Ascending aorta (tissue), 2 donors: ENCODE data around the gene EML6. TPM values are rescaled to one million over a fixed set of nuclear protein-coding genes. Genes with fewer than 3 reads are reported as not detected.

Experiments used
- DNase-seq, 2 donors: peaks; one replicate each; pipeline ENCODE4 v3.0.0-alpha.2; 2019; ENCODE audit warnings: low spot score in 2 of 2
- H3K27ac ChIP-seq, 2 donors: fragments of 200-600 bp; sonication (generic); one replicate each; pipeline ENCODE4 v1.5.1; 2016 to 2017; ENCODE audit warnings: mild to moderate bottlenecking in 1 of 2
- H3K27me3 ChIP-seq: fragments of 200-600 bp; sonication (generic); one replicate; pipeline ENCODE4 v1.5.1; 2017
- H3K36me3 ChIP-seq, 2 donors: fragments of 200-600 bp; sonication (generic); one replicate each; pipeline ENCODE4 v1.5.1; 2016
- H3K4me1 ChIP-seq, 2 donors: fragments of 200-600 bp; sonication (generic); one replicate each; pipeline ENCODE4 v1.5.1; 2016 to 2017; ENCODE audit warnings: mild to moderate bottlenecking in 1 of 2
- H3K4me3 ChIP-seq, 2 donors: fragments of 200-600 bp; sonication (generic); one replicate each; pipeline ENCODE4 v1.5.1; 2016 to 2017; ENCODE audit warnings: mild to moderate bottlenecking in 1 of 2
- H3K9me3 ChIP-seq, 2 donors: fragments of 200-600 bp; sonication (generic); one replicate each; pipeline ENCODE4 v1.5.1; 2016
- intact Hi-C: fragments of 100-400 bp; cut with DNase I; formaldehyde crosslinking; loops from one replicate; pipeline ENCODE4 v1.15.1; 2023
- total RNA-seq: library from RNA; depleted of rRNA; stranded (reverse); fragments of >200 nt; gene quantifications from one replicate; pipeline ENCODE4 v1.1.0, GENCODE V29; 2016
- TF ChIP-seq, protein P1 (sequence below), 3 experiments: fragments of 200-600 bp in 2 of 3; fragments of 450-650 bp in 1 of 3; sonication (generic) in 2 of 3; IDR thresholded peaks; one replicate each; pipeline ENCODE4 v1.5.1; 2016 to 2019; ENCODE audit warnings: antibody characterized with exemption in 3 of 3, mild to moderate bottlenecking in 1 of 3, moderate library complexity in 1 of 3

The EML6 gene
- total RNA-seq, 1 donor from 2014 or later, result not detected

GRCh38 chr2:54876764-54877163, 153.3 kb downstream of the EML6 start:
- no peaks in the 10 kb centered on the region for H3K36me3 ChIP-seq
- H3K9me3 ChIP-seq, result no peaks in the 10 kb centered on the region
- DNase-seq, result no peak
- no peaks in the 10 kb centered on the region for H3K27me3 ChIP-seq
- intact Hi-C loops, result no loop called here
- no peaks in the 10 kb centered on the region for H3K4me1 ChIP-seq
- TF ChIP-seq, protein P1, sequence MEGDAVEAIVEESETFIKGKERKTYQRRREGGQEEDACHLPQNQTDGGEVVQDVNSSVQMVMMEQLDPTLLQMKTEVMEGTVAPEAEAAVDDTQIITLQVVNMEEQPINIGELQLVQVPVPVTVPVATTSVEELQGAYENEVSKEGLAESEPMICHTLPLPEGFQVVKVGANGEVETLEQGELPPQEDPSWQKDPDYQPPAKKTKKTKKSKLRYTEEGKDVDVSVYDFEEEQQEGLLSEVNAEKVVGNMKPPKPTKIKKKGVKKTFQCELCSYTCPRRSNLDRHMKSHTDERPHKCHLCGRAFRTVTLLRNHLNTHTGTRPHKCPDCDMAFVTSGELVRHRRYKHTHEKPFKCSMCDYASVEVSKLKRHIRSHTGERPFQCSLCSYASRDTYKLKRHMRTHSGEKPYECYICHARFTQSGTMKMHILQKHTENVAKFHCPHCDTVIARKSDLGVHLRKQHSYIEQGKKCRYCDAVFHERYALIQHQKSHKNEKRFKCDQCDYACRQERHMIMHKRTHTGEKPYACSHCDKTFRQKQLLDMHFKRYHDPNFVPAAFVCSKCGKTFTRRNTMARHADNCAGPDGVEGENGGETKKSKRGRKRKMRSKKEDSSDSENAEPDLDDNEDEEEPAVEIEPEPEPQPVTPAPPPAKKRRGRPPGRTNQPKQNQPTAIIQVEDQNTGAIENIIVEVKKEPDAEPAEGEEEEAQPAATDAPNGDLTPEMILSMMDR (IDR thresholded peaks at IDR 0.05), result no peak
- no peak overlapping the region for H3K4me3 ChIP-seq
- no peak overlapping the region for H3K27ac ChIP-seq

DNA sequence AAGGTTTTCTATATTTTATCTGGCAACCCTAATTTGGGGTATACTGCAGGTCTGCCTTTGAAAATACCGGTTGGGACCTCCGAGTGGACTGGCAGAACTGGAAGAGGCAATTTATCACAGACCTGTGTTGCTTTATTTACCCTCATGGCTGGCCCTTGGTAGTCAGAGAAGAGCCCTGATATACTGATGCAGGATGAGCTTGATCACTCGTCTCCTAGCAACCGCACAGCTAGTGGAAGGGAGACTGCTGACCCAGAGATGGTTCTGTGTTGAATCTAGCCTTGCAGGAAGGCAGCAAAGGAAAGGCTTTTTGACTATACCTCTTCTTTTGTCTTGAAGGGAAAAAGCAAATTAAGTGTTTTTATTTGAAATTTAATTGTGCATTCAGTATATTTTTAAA, 154.7 kb downstream of the EML6 start:
- H3K4me3 ChIP-seq, result no peak overlapping the region
- no peaks in the 10 kb centered on the region for H3K9me3 ChIP-seq
- no peaks in the 10 kb centered on the region for H3K36me3 ChIP-seq
- H3K27me3 ChIP-seq, result no peaks in the 10 kb centered on the region
- no peak for DNase-seq
- no peaks in the 10 kb centered on the region for H3K4me1 ChIP-seq
- no peak overlapping the region for H3K27ac ChIP-seq
- intact Hi-C loops, result no loop called here
- TF ChIP-seq, protein P1 (IDR thresholded peaks at IDR 0.05), result no peak

DNA sequence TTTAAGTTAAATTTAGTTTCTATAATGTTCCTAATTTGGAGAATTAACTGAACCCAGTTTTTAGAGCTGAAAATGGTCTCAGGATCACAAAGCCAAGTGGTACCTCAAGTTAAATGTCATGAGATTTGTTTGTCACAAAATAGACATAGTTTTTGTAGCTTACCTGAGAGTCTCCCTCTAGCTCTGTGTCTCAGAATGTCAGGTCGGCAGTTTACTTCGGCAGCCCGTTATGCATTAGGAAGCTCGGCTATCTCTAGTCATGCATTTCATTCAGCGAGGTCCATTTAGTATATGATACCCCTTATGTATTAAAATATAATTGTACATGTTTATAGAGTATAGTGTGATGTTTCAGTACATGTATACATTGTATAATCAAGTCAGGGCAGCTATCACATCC, 155.6 kb downstream of the EML6 start:
- Histone ChIP-seq H3K36me3 (no peaks in the 10 kb centered on the region), H3K27ac (no peak overlapping the region), H3K4me3 (no peak overlapping the region), H3K4me1 (no peaks in the 10 kb centered on the region), H3K27me3 (no peaks in the 10 kb centered on the region), H3K9me3 (no peaks in the 10 kb centered on the region)
- TF ChIP-seq, protein P1 (IDR thresholded peaks at IDR 0.05), result no peak
- no peak for DNase-seq
- intact Hi-C loops, result no loop called here

DNA sequence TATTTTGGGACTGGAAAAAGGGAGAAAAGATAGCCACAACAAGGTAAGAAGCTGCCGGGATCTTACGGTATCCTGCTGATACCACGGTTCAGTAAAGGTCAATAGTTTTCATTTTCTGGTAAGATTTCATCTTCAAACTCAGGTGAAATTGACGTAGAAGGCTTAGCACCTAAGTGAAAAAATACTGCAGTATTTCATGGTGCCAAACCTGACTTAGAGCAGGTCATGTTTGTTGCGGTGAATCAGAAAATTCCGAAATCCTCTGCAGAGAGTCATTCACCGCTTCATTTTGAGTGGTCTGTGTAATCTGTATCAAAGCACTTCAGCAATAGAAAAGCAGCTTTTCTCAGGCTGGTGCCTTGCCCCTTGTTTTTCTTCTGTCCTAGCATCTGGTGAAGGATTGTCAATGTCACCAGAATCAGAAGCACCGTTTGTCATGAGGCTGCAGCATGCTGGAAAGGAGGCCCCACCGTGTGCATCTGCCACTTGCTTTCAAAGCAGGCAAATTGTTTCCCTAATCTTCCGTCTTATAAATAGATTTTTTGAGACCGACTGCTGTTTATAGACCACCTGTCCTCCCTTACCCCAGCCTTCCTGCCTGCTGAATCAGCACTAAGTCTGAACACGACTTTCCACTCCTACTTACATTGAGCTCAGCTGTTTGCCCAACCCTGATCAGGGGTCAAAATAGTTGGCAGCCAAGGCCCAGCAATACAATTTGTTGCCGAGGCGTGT, 156.3 kb downstream of the EML6 start:
- no peaks in the 10 kb centered on the region for H3K9me3 ChIP-seq
- intact Hi-C loops, result no loop called here
- H3K27me3 ChIP-seq, result no peaks in the 10 kb centered on the region
- H3K4me1 ChIP-seq, result no peaks in the 10 kb centered on the region
- no peaks in the 10 kb centered on the region for H3K36me3 ChIP-seq
- DNase-seq, result no peak
- H3K27ac ChIP-seq, result no peak overlapping the region
- TF ChIP-seq, protein P1 (IDR thresholded peaks at IDR 0.05), result no peak
- H3K4me3 ChIP-seq, result no peak overlapping the region

GRCh38 chr2:54880428-54880827, 157.0 kb downstream of the EML6 start:
- DNase-seq, result no peak
- intact Hi-C loops, result no loop called here
- H3K4me3 ChIP-seq, result no peak overlapping the region
- TF ChIP-seq, protein P1 (IDR thresholded peaks at IDR 0.05), result no peak
- no peaks in the 10 kb centered on the region for H3K27me3 ChIP-seq
- H3K4me1 ChIP-seq, result no peaks in the 10 kb centered on the region
- no peaks in the 10 kb centered on the region for H3K9me3 ChIP-seq
- no peaks in the 10 kb centered on the region for H3K36me3 ChIP-seq
- no peak overlapping the region for H3K27ac ChIP-seq

DNA sequence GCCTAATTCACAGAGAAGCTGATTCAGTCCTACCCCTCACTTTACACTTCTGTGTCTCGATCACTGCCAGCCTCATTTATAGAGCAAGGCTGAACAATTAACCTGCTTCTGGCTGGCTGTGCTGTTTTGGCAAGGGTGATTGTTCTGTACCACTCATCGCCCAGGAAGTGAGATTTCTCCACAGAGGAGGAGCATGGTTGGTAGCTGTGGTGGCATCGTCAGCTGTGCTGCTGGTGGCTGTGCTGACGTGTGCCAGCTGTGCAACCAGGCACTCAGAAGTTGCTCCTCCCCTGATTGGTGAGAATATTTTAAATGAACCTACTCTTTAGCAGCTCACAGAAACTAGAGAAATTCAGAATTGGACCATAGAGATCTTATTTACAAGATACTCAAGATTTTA, 158.3 kb downstream of the EML6 start:
- intact Hi-C loops, result no loop called here
- Histone ChIP-seq H3K27ac (no peak overlapping the region), H3K4me1 (no peaks in the 10 kb centered on the region), H3K27me3 (no peaks in the 10 kb centered on the region), H3K36me3 (no peaks in the 10 kb centered on the region), H3K9me3 (no peaks in the 10 kb centered on the region), H3K4me3 (no peak overlapping the region)
- no peak for DNase-seq
- TF ChIP-seq, protein P1 (IDR thresholded peaks at IDR 0.05), result no peak
